KBM-7 (cell line): ENCODE results near the gene NOS3.

ENCODE experiments used
- DNase-seq: peaks from one replicate; pipeline ENCODE4 v3.0.0-alpha.2; 2015
- in situ Hi-C: fragments of 300-500 bp; cut with MboI; formaldehyde crosslinking; loops from 2 replicates; pipeline ENCODE4 v1.14.3; 2020; ENCODE audit warnings: low sequenced_read_pairs, low pct_unique_long_range_greater_than_20kb, mixed read lengths

NOS3 gene

GRCh38 chr7:150951181-150951520 is 39.7 kb upstream of the NOS3 start:
- in situ Hi-C loops = no loop called here
- DNase-seq = no peak

- DNase-seq = no peak
- in situ Hi-C loops = no loop called here
These were observed 39.3 kb upstream of the NOS3 start for GRCh38 chr7:150951521-150951920.

DNA sequence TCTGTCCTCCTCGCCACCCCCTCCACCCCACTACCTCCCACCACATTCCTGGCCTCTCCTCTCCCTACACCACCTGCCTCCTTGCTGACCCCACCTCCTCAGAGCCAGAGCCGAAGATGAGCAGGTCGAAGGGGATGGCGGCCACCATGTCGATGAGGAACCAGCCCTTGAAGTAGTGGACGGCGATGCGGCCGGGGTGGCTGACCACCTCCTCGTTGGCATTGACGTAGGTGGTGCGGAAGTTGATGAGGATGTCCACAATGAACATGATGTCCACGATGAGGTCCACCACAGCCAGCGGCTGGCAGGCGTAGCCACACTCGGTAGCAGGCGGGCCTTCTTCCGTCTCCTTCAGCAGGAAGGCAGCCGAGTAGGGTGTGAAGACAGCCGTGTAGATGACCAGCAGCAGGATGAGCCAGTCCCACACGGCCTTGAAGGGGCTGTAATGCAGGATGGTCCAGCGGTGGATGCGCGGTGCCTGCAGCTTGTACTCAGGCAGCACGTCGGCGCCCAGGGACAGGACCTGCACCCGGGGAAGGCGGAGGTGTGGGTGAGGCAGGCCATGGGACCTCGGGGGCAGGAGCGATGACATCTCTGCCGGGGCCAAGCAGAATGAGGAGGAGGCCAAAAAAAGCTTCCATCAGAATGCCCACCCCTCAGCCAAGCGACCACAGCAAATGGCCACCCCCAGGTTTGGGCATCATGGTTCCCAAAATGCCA is 38.3 kb upstream of the NOS3 start:
- in situ Hi-C loops = no loop called here
- no peak for DNase-seq

GRCh38 chr7:150953061-150953997 is 37.5 kb upstream of the NOS3 start:
- in situ Hi-C loops = no loop called here
- DNase-seq = no peak

DNA sequence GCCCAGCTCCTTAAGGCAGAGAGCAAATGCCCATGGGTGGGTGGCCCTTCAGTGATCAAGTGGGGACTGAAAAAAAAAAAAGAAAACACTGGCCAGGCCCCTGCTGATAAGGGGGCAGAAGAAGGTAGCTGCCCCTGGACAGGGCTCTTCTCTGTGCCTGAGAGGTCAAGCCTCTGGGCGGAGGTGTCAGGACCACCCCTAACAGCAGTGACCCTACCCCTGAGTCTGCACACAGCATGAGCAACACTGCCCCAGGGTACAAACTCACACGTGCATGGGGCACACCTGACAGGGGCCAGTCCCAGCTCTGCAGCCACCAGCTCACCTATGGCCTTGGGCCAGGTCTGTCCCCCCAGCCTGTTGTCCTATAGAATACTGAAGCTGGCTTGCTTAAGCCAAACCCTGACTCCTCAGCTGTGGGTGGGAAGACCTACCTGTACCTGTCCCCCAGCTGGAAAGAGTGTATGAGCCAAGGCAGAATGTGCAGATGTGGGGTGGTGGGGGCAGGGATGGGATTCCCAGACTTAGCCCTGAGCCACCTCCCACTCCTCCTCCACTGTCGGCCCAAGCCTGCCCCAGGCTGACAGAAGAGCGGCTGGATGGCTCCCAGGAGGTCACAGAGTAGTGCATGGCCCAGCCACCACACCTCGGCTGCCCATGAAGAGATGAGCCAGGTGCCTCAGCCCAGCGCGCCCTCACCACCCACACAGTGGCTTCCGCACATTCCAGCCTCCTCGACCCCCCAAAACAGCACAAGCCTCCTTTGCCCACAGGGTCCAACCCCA is 36.4 kb upstream of the NOS3 start:
- no peak for DNase-seq
- in situ Hi-C loops = no loop called here

GRCh38 chr7:150954986-150955518 is 35.8 kb upstream of the NOS3 start:
- in situ Hi-C loops = no loop called here
- no peak for DNase-seq

DNA sequence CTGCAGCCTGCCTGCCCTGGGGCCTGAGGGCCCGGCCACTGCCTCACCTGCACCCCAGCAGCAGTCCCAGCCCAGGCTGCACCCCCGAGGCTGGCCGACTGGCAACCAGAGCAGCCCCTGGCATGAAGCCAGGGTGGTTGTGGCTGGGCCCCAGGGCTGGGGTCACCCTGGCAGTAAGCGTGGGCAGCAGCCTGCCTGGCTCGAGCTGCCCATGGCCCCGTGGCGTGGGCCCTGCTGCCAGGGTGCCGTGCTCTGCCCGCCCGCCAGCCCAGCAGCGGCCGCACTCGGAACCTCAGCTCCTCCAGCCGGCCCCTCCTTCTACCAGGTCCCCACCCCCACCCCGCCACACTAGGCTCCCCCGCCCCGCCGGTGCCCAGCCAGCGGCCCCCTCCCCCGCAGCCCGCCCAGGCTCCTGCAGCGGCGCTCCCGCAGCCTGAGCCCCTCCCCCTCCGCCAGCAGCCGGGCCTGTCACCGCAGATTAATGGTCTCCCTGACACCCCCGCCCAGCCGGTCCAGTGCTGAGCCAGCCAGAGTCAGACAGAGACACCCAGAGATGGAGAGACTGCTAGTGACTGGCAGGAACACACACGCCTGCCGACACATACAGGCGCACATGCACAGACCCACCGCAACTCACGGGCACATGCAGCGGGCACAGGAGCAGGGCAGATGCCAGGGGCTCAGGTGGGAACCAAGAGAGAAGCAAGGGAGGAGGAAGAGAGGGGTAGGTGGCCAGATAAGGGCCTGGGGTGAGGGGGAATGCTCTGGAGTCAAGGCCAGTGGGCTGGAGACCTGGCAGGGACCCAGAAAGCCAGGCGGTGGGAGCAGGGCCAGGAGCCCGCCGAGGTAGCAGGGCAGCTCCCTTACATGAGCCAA is 35.1 kb upstream of the NOS3 start:
- DNase-seq = no peak
- in situ Hi-C loops = no loop called here

DNA sequence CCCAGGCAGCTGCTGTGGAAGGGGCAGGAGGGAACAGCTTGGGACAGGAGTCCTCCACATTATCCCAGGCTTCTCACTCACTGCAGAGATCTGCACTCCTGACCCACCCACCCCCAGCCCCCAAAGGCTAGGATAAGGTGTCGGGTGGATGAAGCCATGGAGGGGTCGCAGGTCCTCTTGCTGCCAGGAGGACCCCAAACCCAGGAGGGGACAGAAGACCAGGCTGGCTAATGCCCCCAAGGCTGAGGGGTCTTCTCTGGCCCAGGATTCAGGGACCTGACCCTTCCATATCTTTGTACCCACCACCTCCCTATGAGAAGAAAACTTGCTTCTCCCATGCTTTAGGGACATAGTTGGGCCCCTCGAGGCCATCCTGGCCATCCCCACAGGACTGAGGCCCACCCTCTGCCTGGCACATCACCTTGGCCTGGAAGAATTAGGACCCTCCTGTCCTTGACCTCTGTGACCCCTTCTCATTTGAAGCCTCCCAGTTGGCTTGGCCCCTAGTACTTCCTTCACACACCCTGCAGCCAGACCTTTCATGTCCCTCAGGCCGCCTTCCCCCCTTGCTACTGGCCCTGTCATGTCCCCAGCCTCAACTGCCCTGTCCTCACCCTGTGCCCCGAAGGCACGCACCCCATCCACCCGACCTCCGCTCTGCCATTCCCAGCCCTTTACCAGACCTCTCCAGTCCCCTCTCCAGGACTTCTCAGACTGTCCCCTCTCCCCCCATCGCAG is 34.3 kb upstream of the NOS3 start:
- in situ Hi-C loops = no loop called here
- DNase-seq = no peak

GRCh38 chr7:150957133-150958020 is 33.4 kb upstream of the NOS3 start:
- DNase-seq = no peak
- in situ Hi-C loops = no loop called here

DNA sequence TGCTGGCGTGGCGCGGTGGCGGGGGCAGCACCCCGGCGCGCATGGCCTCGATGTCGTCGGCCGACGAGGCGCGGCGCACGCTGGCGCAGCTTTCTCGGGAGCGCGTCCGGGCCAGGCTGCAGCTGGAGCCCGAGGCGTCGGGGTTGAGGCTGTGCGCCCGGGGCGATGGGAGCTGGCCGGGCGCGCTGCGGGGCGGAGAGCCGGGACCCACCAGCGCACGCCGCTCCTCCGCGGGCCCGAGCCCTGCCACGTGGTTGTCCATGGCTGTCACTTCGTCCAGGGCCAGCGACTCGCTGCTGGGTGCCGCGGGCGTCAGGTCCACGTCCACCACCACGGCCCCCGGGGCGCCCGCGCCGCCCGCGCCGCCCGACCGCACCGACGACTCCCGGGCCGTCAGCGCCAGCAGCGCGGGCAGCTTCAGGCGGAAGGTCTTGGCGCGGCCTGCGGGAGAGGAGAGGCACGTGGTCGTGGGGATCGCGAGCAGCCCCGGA is 32.7 kb upstream of the NOS3 start:
- in situ Hi-C loops = no loop called here

DNA sequence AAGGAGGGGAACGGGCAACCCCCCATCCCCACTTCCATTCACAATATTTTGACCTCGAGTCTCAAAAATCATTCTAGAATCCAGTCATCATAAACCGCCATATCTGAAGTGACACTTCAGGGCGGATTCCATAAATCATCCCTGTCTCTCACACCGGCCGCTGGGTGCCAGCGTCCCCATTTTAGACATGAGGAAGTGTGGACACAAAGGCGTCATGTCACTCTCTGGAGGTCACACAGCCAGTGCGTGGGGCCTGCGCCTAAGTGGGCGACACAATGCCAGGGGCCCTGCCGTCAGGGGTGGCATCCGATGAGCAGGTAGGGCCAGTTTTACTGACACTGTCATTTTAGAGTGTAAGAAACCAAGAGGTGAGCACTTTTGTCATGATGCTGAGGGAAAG is 32.2 kb upstream of the NOS3 start:
- in situ Hi-C loops = no loop called here

More for the DNA sequence above, 32.7 kb upstream of the NOS3 start:
- no peak for DNase-seq

DNA sequence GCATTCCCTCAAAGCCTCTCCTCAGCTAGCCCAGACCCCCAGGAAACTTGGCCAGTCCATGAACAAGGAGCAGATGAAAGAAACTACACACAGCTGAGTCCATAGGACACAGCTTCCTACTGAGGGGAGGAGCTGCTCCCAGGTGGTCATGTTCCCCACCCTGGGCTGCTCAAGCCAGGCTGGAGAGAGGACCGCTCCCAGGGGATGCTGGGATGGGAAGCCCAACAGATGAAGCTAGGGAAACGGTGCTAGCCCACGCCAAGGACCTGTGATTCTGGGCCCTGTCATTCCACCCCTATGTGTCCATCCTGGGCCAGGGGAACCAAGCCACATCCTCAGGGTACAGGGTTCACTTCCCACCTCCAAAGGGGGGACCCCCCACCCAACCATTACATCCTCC is 31.7 kb upstream of the NOS3 start:
- DNase-seq = no peak
- in situ Hi-C loops = no loop called here

More for the DNA sequence above, 32.2 kb upstream of the NOS3 start:
- no peak for DNase-seq

DNA sequence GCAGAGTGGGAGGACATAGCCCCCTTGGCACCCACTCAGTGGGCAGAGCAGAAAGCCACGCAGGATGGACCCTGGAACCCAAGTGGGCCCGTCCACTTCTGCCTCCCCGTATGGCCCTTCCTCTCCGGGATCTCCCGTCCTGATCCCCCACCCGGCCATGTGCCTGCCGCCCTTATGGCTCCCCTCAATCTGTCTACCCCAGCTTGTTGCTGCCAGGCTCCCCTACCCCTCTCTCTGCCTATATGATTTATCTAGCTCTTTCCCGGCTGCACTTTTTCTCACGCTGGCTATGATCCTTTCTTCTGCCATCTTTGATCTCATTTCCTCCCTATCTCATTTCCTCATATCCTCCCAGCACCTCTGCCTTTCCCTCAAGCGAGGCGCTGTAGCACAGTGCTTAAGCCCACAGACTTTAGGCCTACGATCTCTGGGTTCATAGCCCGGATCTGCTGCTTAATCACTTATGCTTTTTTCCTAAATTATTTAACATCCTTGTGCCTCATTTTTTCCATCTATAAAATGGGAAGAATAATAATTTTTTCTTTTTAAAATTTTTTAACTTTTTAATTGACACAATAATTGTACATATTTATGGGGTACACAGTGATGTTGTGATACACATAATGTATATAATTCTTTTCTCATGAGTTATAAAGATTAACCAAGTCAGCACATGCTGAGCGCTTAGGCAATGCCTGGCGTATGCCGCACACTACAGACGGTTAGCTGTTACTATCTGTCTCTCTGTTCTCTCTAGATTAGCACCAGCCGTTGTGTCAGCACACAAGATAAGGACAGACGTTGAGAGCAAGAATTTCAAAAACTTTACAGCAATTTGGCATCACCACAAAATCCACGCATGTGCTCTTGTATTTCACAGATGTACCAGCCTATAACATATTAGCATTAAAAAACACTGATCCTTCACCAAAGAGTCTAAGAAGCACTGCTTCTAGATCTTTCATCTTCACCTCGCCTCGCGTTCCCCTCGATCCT is 30.8 kb upstream of the NOS3 start:
- no peak for DNase-seq

DNA sequence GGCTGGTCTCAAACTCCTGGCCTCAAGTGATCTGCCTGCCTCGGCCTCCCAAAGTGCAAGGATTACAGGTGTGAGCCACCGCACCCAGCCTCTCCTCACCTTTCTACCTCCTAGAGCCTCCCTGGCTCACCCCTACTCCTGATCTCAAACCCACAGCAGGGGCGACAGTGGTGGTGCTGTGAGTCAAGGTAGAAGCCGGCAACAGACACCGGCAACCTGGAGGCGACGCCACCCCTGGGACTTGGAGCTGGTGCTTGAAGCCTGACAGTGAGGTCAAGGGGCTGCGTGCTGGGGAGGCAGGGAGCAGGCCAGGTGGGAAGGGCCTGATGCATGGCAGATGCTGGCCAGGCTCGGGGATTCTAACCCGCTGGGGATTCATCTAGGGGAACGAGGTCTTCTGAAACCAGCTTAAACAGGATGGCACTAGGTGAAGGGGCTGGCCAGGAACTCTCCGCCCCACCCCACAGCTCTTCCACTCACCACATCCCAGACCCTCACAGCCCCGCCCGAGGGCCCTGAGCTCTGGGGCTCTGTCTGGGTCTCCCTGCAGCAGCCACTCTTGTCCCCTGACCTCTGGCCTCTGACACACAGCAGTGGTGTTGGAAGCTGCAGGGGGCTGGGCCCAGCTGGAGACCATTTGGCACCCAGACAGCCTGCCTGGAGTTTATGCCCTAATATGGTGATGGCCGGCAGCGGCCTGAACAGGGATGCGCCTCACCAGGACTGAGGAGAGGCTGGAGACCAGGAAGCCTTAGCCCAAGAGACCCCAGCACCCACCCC is 29.1 kb upstream of the NOS3 start:
- no peak for DNase-seq
- in situ Hi-C loops = no loop called here

More for the DNA sequence above, 30.8 kb upstream of the NOS3 start:
- in situ Hi-C loops = no loop called here

DNA sequence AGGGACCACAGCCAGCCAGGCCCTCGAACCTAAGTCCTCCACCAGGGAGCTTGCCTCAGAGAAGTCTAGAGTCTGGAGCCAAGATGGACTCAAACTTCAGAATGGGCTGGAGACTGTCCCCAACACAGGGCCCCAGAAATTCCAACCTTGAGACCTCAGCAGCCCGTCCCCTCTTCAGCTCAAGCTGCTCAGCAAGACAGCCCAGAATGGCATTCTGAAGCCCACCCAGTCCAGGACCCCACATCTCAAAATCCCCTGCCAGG is 28.6 kb upstream of the NOS3 start:
- in situ Hi-C loops = no loop called here
- no peak for DNase-seq
